GM19468 (cell line): Measurements from ENCODE around the gene EFEMP1.

Source experiments
- ATAC-seq: cut with Tn5 transposase; IDR thresholded peaks from one replicate; pipeline ENCODE4 v1.9.1; 2021; ENCODE audit warnings: mild to moderate bottlenecking, moderate library complexity, moderate number of reproducible peaks; ENCODE audit not compliant: unreplicated experiment; ENCODE audit errors: extremely low read depth

Gene EFEMP1

DNA sequence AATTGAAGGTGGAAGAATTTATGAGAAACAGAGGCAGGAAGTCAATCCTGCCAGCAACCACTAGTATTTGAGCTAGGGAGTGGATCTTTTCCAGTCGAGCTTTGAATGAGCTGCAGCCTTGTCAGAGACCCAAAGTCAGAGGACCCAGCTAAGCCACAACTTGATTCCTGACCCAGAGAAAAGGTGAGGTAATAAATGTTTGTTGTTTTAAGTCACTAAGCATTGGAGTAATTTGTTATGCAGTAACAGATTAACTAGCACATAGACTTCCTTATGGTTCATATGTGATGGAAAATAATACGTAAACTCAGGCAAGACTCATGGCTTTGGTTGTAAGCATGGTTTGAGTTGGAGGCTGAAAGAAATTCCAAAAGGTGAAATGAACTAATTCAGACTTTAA, 21.6 kb downstream of the EFEMP1 start:
- ATAC-seq, result no peak

DNA sequence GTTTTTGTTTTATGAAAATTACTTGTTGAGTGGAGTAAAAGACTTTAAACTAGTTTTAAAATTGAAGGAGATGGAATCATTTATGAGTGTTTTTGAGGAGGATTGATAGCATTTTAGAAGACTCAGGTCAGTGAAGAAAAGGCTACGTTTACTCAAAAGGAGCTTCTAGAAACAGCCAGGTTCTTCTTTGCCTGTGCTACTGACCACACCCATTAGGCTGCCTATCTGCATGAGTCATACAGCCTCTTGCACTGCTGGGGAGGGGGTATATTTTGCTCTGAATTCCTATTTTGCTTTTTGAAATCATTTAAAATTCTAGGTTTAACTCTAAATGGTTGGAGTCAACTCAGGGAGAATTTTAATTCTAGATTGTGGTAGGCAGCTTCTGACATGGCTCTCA, 22.3 kb downstream of the EFEMP1 start:
- ATAC-seq, result no peak

GRCh38 chr2:55899881-55900280, 23.7 kb downstream of the EFEMP1 start:
- no peak for ATAC-seq

DNA sequence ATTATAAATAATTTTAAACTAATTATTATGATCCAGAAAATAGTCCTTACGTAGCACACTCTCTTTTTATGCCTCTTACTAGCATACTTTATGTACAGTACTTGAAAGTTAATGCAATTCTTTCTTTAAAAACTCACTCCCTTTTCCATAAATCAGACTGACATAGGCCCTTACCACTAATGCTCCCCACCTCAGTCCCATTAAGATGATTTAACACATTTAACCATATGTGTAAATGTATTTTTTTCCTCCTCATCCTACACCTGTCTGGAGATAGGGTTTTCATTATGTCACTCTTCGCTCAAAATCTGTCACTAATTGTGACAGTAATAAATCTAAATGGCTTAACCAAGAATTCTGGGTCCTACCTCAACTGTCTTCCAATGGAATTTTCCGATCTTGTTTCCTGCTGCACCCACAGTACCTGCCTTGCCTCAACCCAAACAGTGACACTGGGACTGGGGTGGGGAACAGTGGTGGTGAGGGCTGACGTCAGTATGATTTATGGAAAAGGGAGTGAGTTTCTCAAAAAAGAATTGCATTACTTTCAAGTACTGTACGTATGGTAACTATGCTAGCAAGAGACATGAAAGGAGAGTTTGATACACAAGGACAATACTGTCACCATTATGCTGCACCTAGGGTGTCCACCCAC, 25.1 kb downstream of the EFEMP1 start:
- no peak for ATAC-seq

- no peak for ATAC-seq
These were observed 26.9 kb downstream of the EFEMP1 start for GRCh38 chr2:55896633-55897032.

DNA sequence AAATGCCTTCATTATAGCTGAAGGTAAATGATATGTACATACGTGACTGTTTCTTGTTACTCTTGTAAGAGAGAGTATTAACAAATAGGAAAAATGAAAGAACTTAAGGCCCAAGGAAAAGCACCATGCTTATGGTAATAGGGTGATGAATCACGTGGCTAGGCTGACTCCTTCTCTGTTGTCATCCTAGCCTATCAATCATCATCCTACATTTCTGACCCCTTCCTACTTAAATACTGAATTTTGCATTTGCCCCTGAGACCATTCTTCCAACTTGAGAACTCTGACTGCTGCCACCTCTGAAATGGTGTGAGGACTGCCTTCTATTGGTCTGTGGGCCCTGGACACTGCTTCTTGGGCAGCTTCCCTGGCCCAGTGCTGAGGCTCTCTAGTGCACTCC, 28.9 kb downstream of the EFEMP1 start:
- ATAC-seq, result no peak

GRCh38 chr2:55891671-55892094, 31.9 kb downstream of the EFEMP1 start:
- no peak for ATAC-seq

- ATAC-seq, result no peak
These were observed 34.6 kb downstream of the EFEMP1 start for GRCh38 chr2:55888936-55889335.

DNA sequence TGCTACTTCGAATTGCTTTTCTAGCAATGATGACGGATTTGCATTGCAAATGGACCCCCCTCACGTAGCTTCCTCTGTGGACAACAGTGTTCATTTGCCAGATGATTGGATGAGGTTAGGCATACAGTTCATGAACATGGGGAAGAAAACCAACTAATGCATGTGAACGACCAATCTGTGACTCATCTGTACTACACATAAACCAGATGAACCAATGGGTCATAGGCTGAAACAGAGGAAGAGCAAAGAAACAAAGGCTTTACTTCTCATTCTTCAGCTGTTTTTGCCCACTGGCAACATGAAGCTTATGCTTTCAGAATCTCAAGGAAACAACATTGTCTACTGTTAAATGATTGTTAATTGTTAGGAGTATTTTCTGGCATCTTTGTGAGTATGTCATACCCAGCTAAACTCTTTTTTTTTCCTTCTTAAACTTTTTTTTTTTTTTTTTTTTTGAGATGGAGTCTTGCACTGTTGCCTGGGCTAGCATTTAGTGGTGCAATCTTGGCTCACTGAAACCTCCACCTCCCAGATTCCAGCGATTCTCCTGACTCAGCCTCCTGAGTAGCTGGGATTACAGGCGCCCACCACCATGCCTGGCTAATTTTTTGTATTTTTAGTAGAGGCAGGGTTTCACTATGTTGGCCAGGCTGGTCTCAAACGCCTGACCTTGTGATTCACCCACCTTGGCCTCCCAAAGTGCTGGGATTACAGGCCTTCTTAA, 35.5 kb downstream of the EFEMP1 start:
- no peak for ATAC-seq

DNA sequence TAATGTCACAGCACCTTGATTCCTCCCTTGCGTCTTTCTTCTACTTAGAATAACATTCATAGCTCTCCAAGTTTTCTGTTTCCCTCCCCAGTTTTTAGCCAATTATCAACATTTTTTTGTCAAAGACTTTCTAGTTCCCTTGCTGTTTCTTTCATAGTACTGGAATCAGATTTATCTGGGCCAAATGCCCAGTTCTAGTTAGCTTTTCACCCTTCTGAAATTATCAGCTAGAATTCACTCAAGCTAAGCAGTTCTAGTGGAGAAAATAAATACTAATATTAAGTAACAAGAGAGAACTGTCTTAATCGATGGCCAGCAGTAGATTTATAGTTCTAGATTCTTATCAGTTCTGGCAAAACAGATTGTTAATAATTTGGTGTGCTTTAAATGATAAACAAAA, 36.2 kb downstream of the EFEMP1 start:
- ATAC-seq, result no peak

GRCh38 chr2:55885944-55886281, 37.7 kb downstream of the EFEMP1 start:
- no peak for ATAC-seq

DNA sequence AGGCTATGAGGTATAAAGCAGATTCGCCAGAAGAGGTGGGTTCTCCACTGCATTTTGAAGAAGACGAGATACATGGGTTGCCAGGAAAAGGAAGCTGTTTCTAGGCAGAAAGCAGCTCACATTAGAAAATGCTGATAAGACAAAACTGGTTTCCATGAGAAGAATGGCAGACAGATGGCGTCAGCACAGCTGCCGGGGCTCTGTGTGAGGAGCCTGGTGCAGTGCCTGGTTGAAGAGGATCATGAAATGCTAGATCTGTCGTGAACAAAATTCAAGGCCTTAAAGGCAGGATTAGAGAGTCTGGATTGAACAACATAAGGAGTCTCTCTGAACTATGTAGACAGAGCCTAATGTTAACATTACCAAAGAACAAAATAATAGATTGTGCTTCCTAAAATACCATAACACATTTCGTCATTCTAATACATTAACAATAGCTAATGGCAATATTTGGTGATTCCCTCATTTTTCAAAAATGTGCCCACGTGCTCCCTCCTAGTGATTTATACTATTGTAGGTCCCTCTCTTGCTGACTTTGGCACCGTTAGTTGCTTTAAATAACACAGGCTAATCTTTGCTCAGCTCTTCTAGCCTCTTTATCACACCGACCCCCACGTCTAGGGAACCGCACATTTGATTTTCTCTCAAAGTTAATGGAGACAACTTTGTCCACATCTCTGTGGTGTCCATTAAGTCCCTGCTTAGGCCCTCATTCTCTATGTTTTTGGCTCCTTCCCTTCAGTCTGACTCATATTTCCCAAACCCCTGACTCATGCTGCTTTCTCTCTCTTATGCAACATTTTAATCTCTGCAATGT, 38.2 kb downstream of the EFEMP1 start:
- ATAC-seq, result no peak

DNA sequence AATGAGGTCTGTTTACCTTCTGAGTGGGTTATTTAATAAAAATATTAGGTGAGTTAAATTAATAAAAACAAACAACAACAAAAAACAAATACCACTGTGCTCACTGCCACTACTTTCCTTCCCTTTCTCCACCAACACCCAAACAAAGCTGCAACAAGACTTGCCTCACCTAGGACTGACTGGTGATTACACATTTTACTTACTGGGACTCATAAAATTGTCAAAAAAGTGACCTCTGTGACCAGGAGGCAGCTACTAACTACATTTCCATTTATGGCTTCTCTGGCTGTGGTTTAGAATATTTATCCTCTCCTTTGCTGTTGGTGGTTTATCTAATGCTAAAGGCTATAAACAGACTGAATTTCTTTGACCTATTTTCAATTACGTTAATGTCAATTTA, 39.8 kb downstream of the EFEMP1 start:
- no peak for ATAC-seq

GRCh38 chr2:55883357-55883756, 40.2 kb downstream of the EFEMP1 start:
- no peak for ATAC-seq

DNA sequence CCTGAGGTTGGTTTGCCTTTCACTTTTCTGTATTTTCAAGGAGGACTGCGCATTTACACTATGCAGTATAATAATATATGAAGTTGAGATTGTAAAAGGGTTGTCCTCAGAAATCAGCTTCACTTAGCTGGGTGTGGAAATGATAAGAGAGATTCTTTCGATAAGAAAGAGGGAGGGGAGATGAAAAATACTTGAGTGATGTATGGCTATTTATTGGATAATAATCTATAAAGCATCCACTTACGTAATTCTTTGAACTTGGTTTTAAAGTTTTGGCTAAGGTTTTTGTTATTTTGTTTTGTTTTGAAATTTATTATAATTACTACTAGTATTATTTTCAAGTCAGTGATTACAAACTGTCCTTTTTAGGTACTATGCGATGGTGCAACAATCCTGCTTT, 40.6 kb downstream of the EFEMP1 start:
- ATAC-seq, result no peak

GRCh38 chr2:55880416-55881143, 43.0 kb downstream of the EFEMP1 start:
- ATAC-seq, result no peak

- ATAC-seq, result no peak
These were observed 43.6 kb downstream of the EFEMP1 start for GRCh38 chr2:55879976-55880375.

DNA sequence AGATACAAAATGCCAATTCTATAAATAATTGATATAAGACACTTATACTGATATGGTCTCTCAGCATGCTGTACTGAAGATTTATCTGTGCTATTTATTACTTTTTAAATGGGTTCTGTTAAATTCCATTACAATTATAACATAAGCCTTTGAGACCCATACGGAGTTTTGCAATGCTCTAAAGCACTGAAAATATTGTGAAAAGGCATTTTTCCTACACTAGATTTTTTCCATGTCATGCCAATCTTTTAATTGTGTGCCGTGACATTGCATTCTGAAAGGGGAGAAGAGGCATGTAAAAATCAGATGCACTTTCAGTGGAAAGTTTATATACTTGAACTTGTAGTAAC, 46.5 kb downstream of the EFEMP1 start:
- ATAC-seq, result no peak

- ATAC-seq, result no peak
These were observed 47.0 kb downstream of the EFEMP1 start for GRCh38 chr2:55876429-55877086.

GRCh38 chr2:55875434-55876135, 48.0 kb downstream of the EFEMP1 start:
- no peak for ATAC-seq
